Ascending aorta (tissue), 2 donors: ENCODE measurements around the gene JAKMIP1. TPM values are rescaled to one million over a fixed set of nuclear protein-coding genes. Genes with fewer than 3 reads are reported as not detected.

Source experiments
- DNase-seq, 2 donors: peaks; one replicate each; pipeline ENCODE4 v3.0.0-alpha.2; 2019; ENCODE audit warnings: low spot score in 2 of 2
- H3K27ac ChIP-seq, 2 donors: fragments of 200-600 bp; sonication (generic); one replicate each; pipeline ENCODE4 v1.5.1; 2016 to 2017; ENCODE audit warnings: mild to moderate bottlenecking in 1 of 2
- H3K27me3 ChIP-seq: fragments of 200-600 bp; sonication (generic); one replicate; pipeline ENCODE4 v1.5.1; 2017
- H3K36me3 ChIP-seq, 2 donors: fragments of 200-600 bp; sonication (generic); one replicate each; pipeline ENCODE4 v1.5.1; 2016
- H3K4me1 ChIP-seq, 2 donors: fragments of 200-600 bp; sonication (generic); one replicate each; pipeline ENCODE4 v1.5.1; 2016 to 2017; ENCODE audit warnings: mild to moderate bottlenecking in 1 of 2
- H3K4me3 ChIP-seq, 2 donors: fragments of 200-600 bp; sonication (generic); one replicate each; pipeline ENCODE4 v1.5.1; 2016 to 2017; ENCODE audit warnings: mild to moderate bottlenecking in 1 of 2
- H3K9me3 ChIP-seq, 2 donors: fragments of 200-600 bp; sonication (generic); one replicate each; pipeline ENCODE4 v1.5.1; 2016
- intact Hi-C: fragments of 100-400 bp; cut with DNase I; formaldehyde crosslinking; loops from one replicate; pipeline ENCODE4 v1.15.1; 2023
- total RNA-seq: library from RNA; depleted of rRNA; stranded (reverse); fragments of >200 nt; gene quantifications from one replicate; pipeline ENCODE4 v1.1.0, GENCODE V29; 2016
- TF ChIP-seq, protein P1 (sequence below), 3 experiments: fragments of 200-600 bp in 2 of 3; fragments of 450-650 bp in 1 of 3; sonication (generic) in 2 of 3; IDR thresholded peaks; one replicate each; pipeline ENCODE4 v1.5.1; 2016 to 2019; ENCODE audit warnings: antibody characterized with exemption in 3 of 3, mild to moderate bottlenecking in 1 of 3, moderate library complexity in 1 of 3

The JAKMIP1 gene
- total RNA-seq, 1 donor from 2014 or later = not detected

DNA sequence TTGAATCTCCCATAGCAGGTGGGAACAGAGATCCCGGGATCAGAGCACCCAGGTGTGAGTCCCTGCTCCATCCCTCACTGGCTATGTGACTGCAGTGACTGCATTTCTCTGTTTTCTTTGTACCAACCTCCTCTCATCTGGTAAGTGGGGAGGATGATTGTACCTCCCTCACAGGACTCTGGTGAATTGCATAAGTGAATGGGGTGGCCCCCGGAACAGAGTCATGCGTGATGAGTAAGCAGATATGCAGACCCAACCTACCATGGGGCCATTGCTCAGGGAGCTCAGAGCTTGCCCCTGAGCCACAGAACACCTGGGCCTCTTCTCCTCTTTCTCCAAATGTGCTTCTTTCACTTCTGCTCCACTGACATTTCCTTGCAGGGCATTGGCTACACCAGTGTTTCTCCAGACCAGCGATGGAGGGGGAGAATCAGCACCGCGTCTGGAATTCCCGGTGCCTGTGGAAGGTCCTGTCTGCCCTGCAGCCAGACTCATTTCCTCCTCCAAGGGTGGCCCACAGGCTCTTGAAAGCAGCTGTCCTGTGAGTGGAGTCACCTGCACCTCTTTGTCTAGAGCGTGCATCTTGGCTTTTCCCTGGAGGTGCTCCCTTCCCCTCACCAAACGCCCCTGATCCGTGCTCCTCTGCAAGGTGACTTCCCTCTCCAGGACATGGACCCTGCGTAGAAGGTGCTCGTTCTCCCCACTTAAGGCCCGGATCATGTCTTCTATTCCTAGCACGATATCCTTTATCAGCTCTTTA is 212.1 kb downstream of the JAKMIP1 start:
- H3K4me1 ChIP-seq = no peaks in the 10 kb centered on the region
- H3K9me3 ChIP-seq = peaks cover 0 to 8% of the 10 kb centered on the region in 2 donors
- intact Hi-C loops = no loop called here
- TF ChIP-seq, protein P1, sequence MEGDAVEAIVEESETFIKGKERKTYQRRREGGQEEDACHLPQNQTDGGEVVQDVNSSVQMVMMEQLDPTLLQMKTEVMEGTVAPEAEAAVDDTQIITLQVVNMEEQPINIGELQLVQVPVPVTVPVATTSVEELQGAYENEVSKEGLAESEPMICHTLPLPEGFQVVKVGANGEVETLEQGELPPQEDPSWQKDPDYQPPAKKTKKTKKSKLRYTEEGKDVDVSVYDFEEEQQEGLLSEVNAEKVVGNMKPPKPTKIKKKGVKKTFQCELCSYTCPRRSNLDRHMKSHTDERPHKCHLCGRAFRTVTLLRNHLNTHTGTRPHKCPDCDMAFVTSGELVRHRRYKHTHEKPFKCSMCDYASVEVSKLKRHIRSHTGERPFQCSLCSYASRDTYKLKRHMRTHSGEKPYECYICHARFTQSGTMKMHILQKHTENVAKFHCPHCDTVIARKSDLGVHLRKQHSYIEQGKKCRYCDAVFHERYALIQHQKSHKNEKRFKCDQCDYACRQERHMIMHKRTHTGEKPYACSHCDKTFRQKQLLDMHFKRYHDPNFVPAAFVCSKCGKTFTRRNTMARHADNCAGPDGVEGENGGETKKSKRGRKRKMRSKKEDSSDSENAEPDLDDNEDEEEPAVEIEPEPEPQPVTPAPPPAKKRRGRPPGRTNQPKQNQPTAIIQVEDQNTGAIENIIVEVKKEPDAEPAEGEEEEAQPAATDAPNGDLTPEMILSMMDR (IDR thresholded peaks at IDR 0.05) = no peak
- no peak overlapping the region for H3K27ac ChIP-seq
- no peaks in the 10 kb centered on the region for H3K36me3 ChIP-seq
- peak in 1 of 2 donors; percentile 53 for DNase-seq
- H3K4me3 ChIP-seq = no peak overlapping the region
- H3K27me3 ChIP-seq = no peaks in the 10 kb centered on the region

DNA sequence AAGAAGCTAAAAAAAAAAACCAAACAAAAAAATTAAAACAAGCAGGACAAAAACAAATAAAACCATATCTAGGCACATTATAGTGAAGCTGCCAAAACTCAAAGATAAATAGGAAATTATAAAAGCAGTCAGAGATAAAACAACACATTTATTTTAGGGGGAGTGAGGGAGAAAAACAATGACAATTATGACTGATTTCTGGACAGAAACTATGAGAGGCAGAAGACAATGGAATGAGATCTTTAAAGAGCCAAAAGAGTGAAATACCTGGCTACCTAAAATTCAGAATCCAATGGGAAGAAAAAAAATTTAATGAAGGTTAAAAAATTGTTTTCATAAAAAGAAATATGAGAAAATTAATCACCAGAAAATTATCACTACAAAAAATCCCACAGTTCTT is 215.5 kb downstream of the JAKMIP1 start:
- no peaks in the 10 kb centered on the region for H3K36me3 ChIP-seq
- no peaks in the 10 kb centered on the region for H3K27me3 ChIP-seq
- no peak for DNase-seq
- no peaks in the 10 kb centered on the region for H3K4me1 ChIP-seq
- TF ChIP-seq, protein P1 (IDR thresholded peaks at IDR 0.05) = no peak
- intact Hi-C loops = no loop called here
- no peak overlapping the region for H3K4me3 ChIP-seq
- no peak overlapping the region for H3K27ac ChIP-seq
- H3K9me3 ChIP-seq = peaks cover 0 to 8% of the 10 kb centered on the region in 2 donors

DNA sequence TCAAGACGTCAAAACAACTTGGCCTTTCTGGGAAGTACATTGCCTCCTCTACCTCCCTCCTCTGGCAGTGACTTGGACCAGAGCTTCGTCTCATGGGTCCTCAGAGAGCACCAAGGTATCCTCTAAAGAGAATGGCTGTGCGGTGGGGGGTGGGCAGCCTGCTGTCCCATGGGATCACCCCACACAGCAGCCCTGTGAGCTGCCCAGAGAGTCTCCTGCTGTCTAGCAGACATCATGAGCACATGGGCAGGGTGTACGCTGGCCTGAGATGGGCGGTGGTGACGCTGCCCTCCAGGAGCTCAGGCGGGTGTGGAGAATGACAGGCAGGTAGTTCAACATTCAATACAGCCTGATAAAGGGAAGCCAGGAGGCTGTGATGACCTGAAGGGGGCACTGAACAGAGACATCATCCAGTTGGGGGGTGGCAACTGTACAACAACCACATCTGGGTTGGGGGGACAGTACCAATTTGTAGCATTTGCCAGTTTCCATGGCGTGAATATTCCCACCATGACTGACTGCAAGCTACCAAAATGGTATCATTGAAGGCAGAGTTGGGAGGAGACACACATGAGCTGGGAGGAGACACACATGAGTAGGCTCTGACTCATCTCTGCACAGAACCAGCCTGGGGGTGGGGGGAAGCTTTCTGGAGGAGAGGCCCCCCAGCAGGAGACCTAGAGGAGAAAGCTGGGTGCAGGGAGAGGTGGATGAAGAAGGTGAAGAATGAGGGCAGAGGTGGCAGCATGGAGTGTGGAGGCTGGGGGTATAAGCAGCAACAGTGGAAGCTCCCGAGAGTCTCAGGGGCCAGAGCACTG is 218.0 kb downstream of the JAKMIP1 start:
- Histone ChIP-seq H3K27me3 (no peaks in the 10 kb centered on the region), H3K27ac (no peak overlapping the region), H3K4me1 (no peaks in the 10 kb centered on the region), H3K36me3 (no peaks in the 10 kb centered on the region), H3K9me3 (peaks cover 0 to 8% of the 10 kb centered on the region in 2 donors), H3K4me3 (no peak overlapping the region)
- TF ChIP-seq, protein P1 (IDR thresholded peaks at IDR 0.05) = no peak
- intact Hi-C loops = no loop called here
- peak in 1 of 2 donors; percentile 52 for DNase-seq

DNA sequence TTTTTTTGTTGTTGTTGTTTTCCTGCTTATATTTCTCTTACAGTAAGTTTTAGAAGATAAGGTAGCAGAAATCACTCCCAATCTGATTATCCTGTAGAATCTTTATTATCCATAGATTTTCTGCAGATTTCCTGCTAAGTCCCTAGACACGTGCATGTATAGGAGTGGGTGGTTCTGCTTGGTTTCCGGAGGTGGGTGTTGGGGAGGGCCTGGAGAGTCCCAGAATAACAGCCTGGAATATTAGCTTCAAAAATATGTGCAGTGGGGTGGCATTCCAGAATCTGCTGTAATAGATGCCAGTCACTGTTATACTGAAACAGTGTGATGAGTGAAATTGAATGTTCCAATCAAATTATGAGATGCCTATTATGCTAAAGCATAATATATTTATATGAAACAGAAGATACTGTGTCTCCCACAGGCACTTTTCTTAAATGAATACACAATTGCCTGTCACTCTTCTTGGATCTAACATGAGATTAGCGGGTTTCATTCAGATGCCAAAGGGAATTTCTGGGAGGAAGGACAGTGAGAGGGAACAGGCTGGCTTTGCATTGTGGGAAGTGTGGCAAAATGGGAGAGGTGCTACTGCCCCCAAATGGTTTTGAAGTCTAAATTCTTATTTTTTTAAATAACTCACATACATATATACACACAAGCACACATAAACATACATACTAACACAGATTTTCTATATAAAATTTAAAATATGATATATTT is 219.8 kb downstream of the JAKMIP1 start:
- TF ChIP-seq, protein P1 (IDR thresholded peaks at IDR 0.05) = no peak

DNA sequence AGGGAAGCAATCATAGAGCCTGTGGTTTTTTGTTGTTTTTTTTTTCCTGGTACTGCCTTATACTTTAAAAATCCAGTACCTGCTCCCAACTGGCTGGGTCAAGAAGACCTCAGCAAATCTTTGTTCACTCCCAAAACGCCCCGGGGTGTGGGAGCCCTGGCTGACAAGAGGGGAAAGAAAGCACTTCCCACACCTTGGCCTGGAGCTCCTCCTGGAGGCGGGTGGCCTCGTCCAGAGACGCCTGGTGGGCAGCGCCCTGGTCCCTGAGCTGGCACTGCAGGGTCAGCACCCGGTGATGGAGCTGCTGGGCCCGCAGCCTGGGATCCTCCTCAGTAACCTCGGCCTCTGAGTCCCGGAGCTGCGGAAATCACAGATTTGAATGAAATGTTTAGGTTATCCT is 220.4 kb downstream of the JAKMIP1 start:
- H3K27me3 ChIP-seq = no peaks in the 10 kb centered on the region
- H3K4me1 ChIP-seq = no peaks in the 10 kb centered on the region
- H3K27ac ChIP-seq = no peak overlapping the region
- H3K4me3 ChIP-seq = no peak overlapping the region
- intact Hi-C loops = no loop called here
- peak in 1 of 2 donors; percentile 21 for DNase-seq
- TF ChIP-seq, protein P1 (IDR thresholded peaks at IDR 0.05) = no peak
- H3K9me3 ChIP-seq = peaks cover 0 to 7% of the 10 kb centered on the region in 2 donors
- no peaks in the 10 kb centered on the region for H3K36me3 ChIP-seq

More for the DNA sequence above, 219.8 kb downstream of the JAKMIP1 start:
- peaks cover 0 to 8% of the 10 kb centered on the region in 2 donors for H3K9me3 ChIP-seq
- H3K27ac ChIP-seq = no peak overlapping the region
- no peaks in the 10 kb centered on the region for H3K36me3 ChIP-seq
- no peaks in the 10 kb centered on the region for H3K27me3 ChIP-seq
- no peak for DNase-seq
- H3K4me1 ChIP-seq = no peaks in the 10 kb centered on the region
- intact Hi-C loops = no loop called here
- no peak overlapping the region for H3K4me3 ChIP-seq
